Stimulated activated CD8-positive, alpha-beta memory T cell treated with anti-CD3 and anti-CD28 coated beads, Interleukin-7, amount 100 ng/mL, for 48 hours (primary cell): ENCODE measurements around the gene WDFY3.

Experiments
- DNase-seq, 2 donors: peaks; one replicate each; pipeline ENCODE4 v3.0.0-alpha.2; 2020; ENCODE audit warnings: low read depth in 1 of 2; ENCODE audit errors: extremely low read depth in 1 of 2

WDFY3 gene

GRCh38 chr4:84952004-84952403 is 14.5 kb downstream of the WDFY3 start:
- DNase-seq, result no peak

GRCh38 chr4:84948056-84948455 is 18.4 kb downstream of the WDFY3 start:
- no peak for DNase-seq

GRCh38 chr4:84944947-84945346 is 21.5 kb downstream of the WDFY3 start:
- DNase-seq, result no peak

- DNase-seq, result no peak
Measured at GRCh38 chr4:84940960-84941359, 25.5 kb downstream of the WDFY3 start.

GRCh38 chr4:84939113-84939512 is 27.4 kb downstream of the WDFY3 start:
- DNase-seq, result no peak

GRCh38 chr4:84938316-84938715 is 28.2 kb downstream of the WDFY3 start:
- DNase-seq, result no peak

- no peak for DNase-seq
Measured at GRCh38 chr4:84937381-84937977, 29.0 kb downstream of the WDFY3 start.

- DNase-seq, result no peak
Measured at GRCh38 chr4:84936123-84936522, 30.4 kb downstream of the WDFY3 start.

- no peak for DNase-seq
Measured at GRCh38 chr4:84932462-84932861, 34.0 kb downstream of the WDFY3 start.

GRCh38 chr4:84931961-84932360 is 34.5 kb downstream of the WDFY3 start:
- no peak for DNase-seq

GRCh38 chr4:84931274-84931673 is 35.2 kb downstream of the WDFY3 start:
- DNase-seq, result no peak

- no peak for DNase-seq
Measured at GRCh38 chr4:84928089-84928488, 38.4 kb downstream of the WDFY3 start.

GRCh38 chr4:84927428-84927827 is 39.1 kb downstream of the WDFY3 start:
- DNase-seq, result no peak

- no peak for DNase-seq
Measured at GRCh38 chr4:84925558-84925957, 40.9 kb downstream of the WDFY3 start.

- DNase-seq, result no peak
Measured at GRCh38 chr4:84924434-84924833, 42.1 kb downstream of the WDFY3 start.

- no peak for DNase-seq
Measured at GRCh38 chr4:84920617-84921016, 45.9 kb downstream of the WDFY3 start.

- no peak for DNase-seq
Measured at GRCh38 chr4:84917869-84918600, 48.5 kb downstream of the WDFY3 start.

- DNase-seq, result no peak
Measured at GRCh38 chr4:84917086-84917821, 49.2 kb downstream of the WDFY3 start.

- no peak for DNase-seq
Measured at GRCh38 chr4:84916227-84916626, 50.3 kb downstream of the WDFY3 start.

GRCh38 chr4:84915396-84915780 is 51.1 kb downstream of the WDFY3 start:
- no peak for DNase-seq

GRCh38 chr4:84914686-84915395 is 51.6 kb downstream of the WDFY3 start:
- no peak for DNase-seq
